Chondrocyte (in vitro differentiated cells): ENCODE data around the gene TNFRSF8. TPM values are rescaled to one million over a fixed set of nuclear protein-coding genes. Genes with fewer than 3 reads are reported as not detected.
A peak's percentile ranks its signal among the peaks of the same experiment; 100 is the strongest.

Experiments used
- DNase-seq: peaks from one replicate; pipeline ENCODE4 v3.0.0; 2021; ENCODE audit warnings: mixed read lengths, low spot score
- H3K27ac Mint-ChIP-seq: one replicate; pipeline ENCODE4 v1.8.0; 2021; ENCODE audit warnings: mild to moderate bottlenecking, moderate library complexity, mixed read lengths; ENCODE audit not compliant: unreplicated experiment
- H3K27me3 Mint-ChIP-seq: 2 replicates; pipeline ENCODE4 v1.8.0; 2021; ENCODE audit warnings: low read depth, mixed read lengths
- H3K36me3 Mint-ChIP-seq: 2 replicates; pipeline ENCODE4 v1.8.0; 2021; ENCODE audit warnings: low read depth, mixed read lengths
- H3K4me1 Mint-ChIP-seq: 2 replicates; pipeline ENCODE4 v1.8.0; 2021; ENCODE audit warnings: low read depth, mild to moderate bottlenecking, mixed read lengths
- H3K4me3 Mint-ChIP-seq: one replicate; pipeline ENCODE4 v1.8.0; 2021; ENCODE audit warnings: mild to moderate bottlenecking, moderate library complexity, mixed read lengths; ENCODE audit not compliant: unreplicated experiment
- H3K9me3 Mint-ChIP-seq: 2 replicates; pipeline ENCODE4 v1.8.0; 2021; ENCODE audit warnings: low read depth, mixed read lengths
- total RNA-seq: library from RNA; stranded (reverse); gene quantifications from 3 replicates; pipeline ENCODE4 v1.2.1, GENCODE V29; 2021
- TF ChIP-seq, protein P1 (sequence below): fragments of 200-600 bp; sonication (generic); IDR thresholded peaks from 2 replicates; pipeline ENCODE4 v1.5.0; 2021; ENCODE audit warnings: antibody characterized with exemption, mild to moderate bottlenecking, moderate library complexity

The TNFRSF8 gene
- total RNA-seq, 1 donor from 2014 or later, result not detected

- TF ChIP-seq, protein P1, sequence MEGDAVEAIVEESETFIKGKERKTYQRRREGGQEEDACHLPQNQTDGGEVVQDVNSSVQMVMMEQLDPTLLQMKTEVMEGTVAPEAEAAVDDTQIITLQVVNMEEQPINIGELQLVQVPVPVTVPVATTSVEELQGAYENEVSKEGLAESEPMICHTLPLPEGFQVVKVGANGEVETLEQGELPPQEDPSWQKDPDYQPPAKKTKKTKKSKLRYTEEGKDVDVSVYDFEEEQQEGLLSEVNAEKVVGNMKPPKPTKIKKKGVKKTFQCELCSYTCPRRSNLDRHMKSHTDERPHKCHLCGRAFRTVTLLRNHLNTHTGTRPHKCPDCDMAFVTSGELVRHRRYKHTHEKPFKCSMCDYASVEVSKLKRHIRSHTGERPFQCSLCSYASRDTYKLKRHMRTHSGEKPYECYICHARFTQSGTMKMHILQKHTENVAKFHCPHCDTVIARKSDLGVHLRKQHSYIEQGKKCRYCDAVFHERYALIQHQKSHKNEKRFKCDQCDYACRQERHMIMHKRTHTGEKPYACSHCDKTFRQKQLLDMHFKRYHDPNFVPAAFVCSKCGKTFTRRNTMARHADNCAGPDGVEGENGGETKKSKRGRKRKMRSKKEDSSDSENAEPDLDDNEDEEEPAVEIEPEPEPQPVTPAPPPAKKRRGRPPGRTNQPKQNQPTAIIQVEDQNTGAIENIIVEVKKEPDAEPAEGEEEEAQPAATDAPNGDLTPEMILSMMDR, result no peak
- no peaks in the 10 kb centered on the region for H3K9me3 Mint-ChIP-seq
- no peaks in the 10 kb centered on the region for H3K36me3 Mint-ChIP-seq
- no peak overlapping the region for H3K27ac Mint-ChIP-seq
- no peak overlapping the region for H3K4me3 Mint-ChIP-seq
- DNase-seq, result peak; percentile 29
- H3K27me3 Mint-ChIP-seq, result peaks cover 28% of the 10 kb centered on the region
- H3K4me1 Mint-ChIP-seq, result peaks cover 2% of the 10 kb centered on the region
Observed at GRCh38 chr1:12107718-12108117, 44.6 kb downstream of the TNFRSF8 start.

DNA sequence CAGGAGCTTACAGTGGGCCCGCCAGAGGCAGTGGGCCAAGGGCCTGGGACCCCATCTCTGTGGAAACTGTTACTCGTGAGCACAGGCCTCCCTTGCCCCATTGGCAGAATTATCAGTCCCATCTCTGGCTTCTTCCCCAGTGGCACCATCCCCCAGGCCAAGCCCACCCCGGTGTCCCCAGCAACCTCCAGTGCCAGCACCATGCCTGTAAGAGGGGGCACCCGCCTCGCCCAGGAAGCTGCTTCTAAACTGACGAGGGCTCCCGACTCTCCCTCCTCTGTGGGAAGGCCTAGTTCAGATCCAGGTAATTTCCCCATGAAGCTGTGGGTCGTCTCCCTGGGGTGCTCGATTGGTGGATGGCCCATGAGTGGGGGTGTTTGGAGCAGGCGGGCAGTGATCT is 46.8 kb downstream of the TNFRSF8 start:
- TF ChIP-seq, protein P1, result no peak
- Mint-ChIP-seq H3K4me3 (no peak overlapping the region), H3K4me1 (peaks cover 12% of the 10 kb centered on the region), H3K27me3 (peaks cover 16% of the 10 kb centered on the region), H3K27ac (no peak overlapping the region), H3K9me3 (no peaks in the 10 kb centered on the region), H3K36me3 (no peaks in the 10 kb centered on the region)
- no peak for DNase-seq

- Mint-ChIP-seq H3K27me3 (peaks cover 11% of the 10 kb centered on the region), H3K4me1 (peaks cover 12% of the 10 kb centered on the region), H3K9me3 (no peaks in the 10 kb centered on the region), H3K4me3 (no peak overlapping the region), H3K36me3 (no peaks in the 10 kb centered on the region), H3K27ac (no peak overlapping the region)
- DNase-seq, result peak; percentile 59
- TF ChIP-seq, protein P1, result no peak
Observed at GRCh38 chr1:12111741-12112140, 48.6 kb downstream of the TNFRSF8 start.

DNA sequence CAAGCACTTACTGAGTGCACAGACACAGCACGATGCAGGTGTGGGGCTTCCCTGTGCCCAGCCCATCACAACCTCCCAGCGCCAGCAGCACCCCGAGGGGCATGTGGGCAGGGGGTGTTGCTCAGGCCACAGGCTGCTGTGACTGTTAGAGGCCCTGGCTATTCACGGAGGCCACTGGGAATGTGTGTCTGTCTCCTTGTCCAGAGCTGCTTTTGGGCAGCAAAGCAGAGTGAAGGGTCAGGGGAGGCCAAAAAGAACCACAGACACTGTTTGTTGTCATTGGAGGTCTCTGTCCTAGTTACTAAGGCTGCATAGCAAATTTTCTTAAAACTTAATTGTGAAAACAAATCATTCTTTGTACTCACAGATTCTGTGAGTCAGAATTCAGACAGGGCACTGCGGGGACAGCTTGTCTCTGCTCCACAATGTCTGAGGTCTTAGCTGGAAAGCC is 49.6 kb downstream of the TNFRSF8 start:
- peaks cover 9% of the 10 kb centered on the region for H3K27me3 Mint-ChIP-seq
- peak; percentile 73 for DNase-seq
- H3K27ac Mint-ChIP-seq, result no peak overlapping the region
- peaks cover 12% of the 10 kb centered on the region for H3K4me1 Mint-ChIP-seq
- no peaks in the 10 kb centered on the region for H3K36me3 Mint-ChIP-seq
- no peaks in the 10 kb centered on the region for H3K9me3 Mint-ChIP-seq
- no peak overlapping the region for H3K4me3 Mint-ChIP-seq
- TF ChIP-seq, protein P1, result no peak

- H3K4me1 Mint-ChIP-seq, result peaks cover 12% of the 10 kb centered on the region
- no peaks in the 10 kb centered on the region for H3K9me3 Mint-ChIP-seq
- no peak overlapping the region for H3K4me3 Mint-ChIP-seq
- H3K27ac Mint-ChIP-seq, result no peak overlapping the region
- peak; percentile 13 for DNase-seq
- no peaks in the 10 kb centered on the region for H3K36me3 Mint-ChIP-seq
- peaks cover 11% of the 10 kb centered on the region for H3K27me3 Mint-ChIP-seq
- TF ChIP-seq, protein P1, result no peak
Observed at GRCh38 chr1:12113433-12114339, 50.6 kb downstream of the TNFRSF8 start.
